Cerebellar cortex (tissue), 1 donor: Measurements from ENCODE around the gene GTF2IRD1.

ENCODE experiments used
- DNase-seq: peaks from one replicate; pipeline ENCODE4 v3.0.0-alpha.2; 2015; ENCODE audit warnings: low spot score

GTF2IRD1 gene

GRCh38 chr7:74568658-74569057 lies 115.0 kb downstream of the GTF2IRD1 start:
- no peak for DNase-seq

- DNase-seq: no peak
Measured at GRCh38 chr7:74569501-74570075, 115.9 kb downstream of the GTF2IRD1 start.

GRCh38 chr7:74570533-74571156 lies 116.9 kb downstream of the GTF2IRD1 start:
- no peak for DNase-seq

- DNase-seq: no peak
Measured at GRCh38 chr7:74572301-74572979, 118.7 kb downstream of the GTF2IRD1 start.

GRCh38 chr7:74573512-74573911 lies 119.8 kb downstream of the GTF2IRD1 start:
- no peak for DNase-seq

GRCh38 chr7:74575083-74575784 lies 121.5 kb downstream of the GTF2IRD1 start:
- DNase-seq: no peak

GRCh38 chr7:74575811-74576210 lies 122.1 kb downstream of the GTF2IRD1 start:
- no peak for DNase-seq

GRCh38 chr7:74579800-74580685 lies 126.3 kb downstream of the GTF2IRD1 start:
- no peak for DNase-seq

GRCh38 chr7:74581916-74582440 lies 128.3 kb downstream of the GTF2IRD1 start:
- DNase-seq: no peak

GRCh38 chr7:74582447-74583039 lies 128.8 kb downstream of the GTF2IRD1 start:
- DNase-seq: no peak

- DNase-seq: no peak
Measured at GRCh38 chr7:74583630-74584029, 129.9 kb downstream of the GTF2IRD1 start.

- DNase-seq: no peak
Measured at GRCh38 chr7:74584160-74584954, 130.7 kb downstream of the GTF2IRD1 start.

GRCh38 chr7:74585844-74586243 lies 132.1 kb downstream of the GTF2IRD1 start:
- no peak for DNase-seq

GRCh38 chr7:74586258-74587175 lies 132.8 kb downstream of the GTF2IRD1 start:
- no peak for DNase-seq

- no peak for DNase-seq
Measured at GRCh38 chr7:74587435-74588126, 133.9 kb downstream of the GTF2IRD1 start.

GRCh38 chr7:74590813-74591212 lies 137.1 kb downstream of the GTF2IRD1 start:
- DNase-seq: no peak

GRCh38 chr7:74598558-74598957 lies 144.9 kb downstream of the GTF2IRD1 start:
- DNase-seq: no peak

- no peak for DNase-seq
Measured at GRCh38 chr7:74599244-74599643, 145.5 kb downstream of the GTF2IRD1 start.
